Mucosa of stomach (tissue), 1 donor: ENCODE measurements around the gene NTMT2.

Source experiments
- H3K27me3 ChIP-seq: one replicate; pipeline ENCODE4 v1.7.0; 2013; ENCODE audit warnings: mild to moderate bottlenecking, low read length; ENCODE audit not compliant: control insufficient read depth, insufficient read depth
- H3K36me3 ChIP-seq: one replicate; pipeline ENCODE4 v1.7.0; 2013; ENCODE audit warnings: low read length; ENCODE audit not compliant: control insufficient read depth, insufficient read depth
- H3K4me1 ChIP-seq: one replicate; pipeline ENCODE4 v1.7.0; 2013; ENCODE audit warnings: mild to moderate bottlenecking, low read length; ENCODE audit not compliant: control insufficient read depth, insufficient read depth
- H3K4me3 ChIP-seq: one replicate; pipeline ENCODE4 v1.7.0; 2013; ENCODE audit warnings: low read length
- H3K9ac ChIP-seq: one replicate; pipeline ENCODE4 v1.7.0; 2013; ENCODE audit warnings: mild to moderate bottlenecking, low read length, moderate library complexity
- H3K9me3 ChIP-seq: one replicate; pipeline ENCODE4 v1.7.0; 2013; ENCODE audit warnings: mild to moderate bottlenecking, low read length, moderate library complexity; ENCODE audit not compliant: control insufficient read depth
- donor health status: Pancreatic carcinoma.

NTMT2 gene

DNA sequence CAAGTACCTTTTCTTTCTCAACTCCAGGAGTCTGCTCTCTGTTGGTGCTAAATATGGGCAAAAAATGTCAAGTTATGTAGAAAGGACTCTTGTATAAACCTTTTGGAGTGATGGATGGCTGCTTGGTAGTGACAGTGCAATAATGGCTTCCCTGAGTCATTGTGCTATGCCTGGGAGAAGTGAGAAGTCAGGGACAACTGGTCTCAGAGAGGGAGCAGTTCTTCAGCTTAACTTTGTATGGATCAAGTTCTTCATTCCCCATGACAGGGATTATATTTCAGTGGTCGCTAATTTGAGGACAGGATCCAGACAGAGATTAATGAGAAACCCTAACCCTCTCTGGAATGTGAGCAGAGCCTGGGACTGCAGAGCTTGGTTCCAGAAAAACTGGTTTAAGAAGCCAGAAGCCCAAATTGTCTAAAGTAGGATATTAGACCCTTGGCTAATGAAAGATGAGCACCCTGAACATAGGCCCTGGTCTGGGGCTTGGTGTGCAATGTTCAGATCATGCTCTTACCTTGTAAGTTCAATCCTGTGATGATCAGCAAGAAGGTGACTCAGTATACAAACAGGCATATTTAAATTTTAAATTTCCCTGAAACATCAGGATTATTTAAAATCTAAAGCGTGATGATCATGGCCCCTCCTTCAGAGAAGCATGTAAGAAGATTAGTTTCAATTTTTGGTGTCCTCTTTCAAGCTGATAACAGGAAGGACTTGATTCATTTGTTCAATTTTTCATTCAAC, 50.9 kb downstream of the NTMT2 start:
- H3K36me3 ChIP-seq: no peaks in the 10 kb centered on the region
- no peaks in the 10 kb centered on the region for H3K27me3 ChIP-seq
- no peaks in the 10 kb centered on the region for H3K9me3 ChIP-seq
- no peaks in the 10 kb centered on the region for H3K4me1 ChIP-seq
- H3K9ac ChIP-seq: no peak overlapping the region
- no peak overlapping the region for H3K4me3 ChIP-seq

DNA sequence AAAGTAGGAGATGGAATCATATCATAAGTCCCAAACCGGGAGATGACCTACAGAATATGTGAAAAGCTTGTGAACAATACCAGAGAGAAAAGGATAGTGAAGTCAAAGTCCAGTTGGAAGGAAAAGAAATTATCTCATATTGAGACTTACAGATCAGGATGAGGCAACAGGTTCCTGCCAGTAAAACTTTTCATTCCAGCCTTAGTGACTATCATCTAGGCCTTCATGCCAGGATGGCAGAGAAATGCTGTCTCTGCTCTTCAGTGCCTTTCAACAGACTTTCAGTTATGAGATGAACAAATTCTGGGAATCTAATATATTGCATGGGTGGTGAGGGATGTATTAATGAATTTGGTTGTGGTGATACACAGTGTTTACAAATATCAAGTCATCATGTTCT, 52.3 kb downstream of the NTMT2 start:
- Histone ChIP-seq H3K36me3 (no peaks in the 10 kb centered on the region), H3K4me1 (no peaks in the 10 kb centered on the region)

DNA sequence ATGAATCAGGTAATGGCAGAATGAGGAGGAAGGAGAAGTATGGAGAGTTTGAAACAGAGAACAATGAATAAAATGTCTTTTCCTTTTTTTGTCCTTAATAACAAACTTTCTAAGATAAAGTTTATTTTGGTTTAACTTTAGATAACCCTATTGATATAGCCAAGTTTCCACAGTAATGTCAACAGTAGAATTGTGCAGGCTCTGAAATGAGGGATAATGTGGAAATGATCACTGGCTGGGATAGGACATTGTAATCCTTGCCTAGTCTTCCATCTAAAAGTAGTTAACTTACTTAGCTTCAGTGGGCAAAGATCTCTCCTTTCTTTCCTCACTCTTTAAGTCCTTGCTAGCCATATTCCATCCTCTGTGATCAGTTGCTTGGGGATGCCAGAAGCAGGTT, 52.8 kb downstream of the NTMT2 start:
- H3K9ac ChIP-seq: no peak overlapping the region
- H3K27me3 ChIP-seq: no peaks in the 10 kb centered on the region
- H3K9me3 ChIP-seq: no peaks in the 10 kb centered on the region
- no peak overlapping the region for H3K4me3 ChIP-seq
- H3K36me3 ChIP-seq: no peaks in the 10 kb centered on the region
- H3K4me1 ChIP-seq: no peaks in the 10 kb centered on the region

More for the DNA sequence above, 52.3 kb downstream of the NTMT2 start:
- Histone ChIP-seq H3K4me3 (no peak overlapping the region), H3K9ac (no peak overlapping the region), H3K9me3 (no peaks in the 10 kb centered on the region), H3K27me3 (no peaks in the 10 kb centered on the region)

DNA sequence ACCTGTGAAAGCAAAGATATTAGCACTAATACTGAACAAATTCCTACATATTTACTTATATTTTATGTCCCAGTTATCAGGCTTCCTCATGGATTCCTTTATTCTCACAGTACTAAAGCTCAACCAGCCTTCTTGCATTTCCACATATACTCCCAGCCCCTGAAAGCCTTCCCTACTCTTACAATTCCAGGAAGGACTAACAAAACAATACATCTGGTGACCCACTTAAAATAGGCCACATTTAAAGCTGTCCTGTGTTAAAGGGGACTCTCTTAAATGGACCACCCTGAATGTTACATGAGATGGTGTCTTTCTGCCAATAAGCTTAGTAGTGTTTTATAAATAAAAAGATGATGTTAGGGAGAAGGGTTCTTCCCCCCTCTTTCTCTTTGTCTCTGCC, 54.4 kb downstream of the NTMT2 start:
- Histone ChIP-seq H3K36me3 (no peaks in the 10 kb centered on the region), H3K4me3 (no peak overlapping the region), H3K9me3 (no peaks in the 10 kb centered on the region), H3K4me1 (no peaks in the 10 kb centered on the region), H3K9ac (no peak overlapping the region), H3K27me3 (no peaks in the 10 kb centered on the region)

DNA sequence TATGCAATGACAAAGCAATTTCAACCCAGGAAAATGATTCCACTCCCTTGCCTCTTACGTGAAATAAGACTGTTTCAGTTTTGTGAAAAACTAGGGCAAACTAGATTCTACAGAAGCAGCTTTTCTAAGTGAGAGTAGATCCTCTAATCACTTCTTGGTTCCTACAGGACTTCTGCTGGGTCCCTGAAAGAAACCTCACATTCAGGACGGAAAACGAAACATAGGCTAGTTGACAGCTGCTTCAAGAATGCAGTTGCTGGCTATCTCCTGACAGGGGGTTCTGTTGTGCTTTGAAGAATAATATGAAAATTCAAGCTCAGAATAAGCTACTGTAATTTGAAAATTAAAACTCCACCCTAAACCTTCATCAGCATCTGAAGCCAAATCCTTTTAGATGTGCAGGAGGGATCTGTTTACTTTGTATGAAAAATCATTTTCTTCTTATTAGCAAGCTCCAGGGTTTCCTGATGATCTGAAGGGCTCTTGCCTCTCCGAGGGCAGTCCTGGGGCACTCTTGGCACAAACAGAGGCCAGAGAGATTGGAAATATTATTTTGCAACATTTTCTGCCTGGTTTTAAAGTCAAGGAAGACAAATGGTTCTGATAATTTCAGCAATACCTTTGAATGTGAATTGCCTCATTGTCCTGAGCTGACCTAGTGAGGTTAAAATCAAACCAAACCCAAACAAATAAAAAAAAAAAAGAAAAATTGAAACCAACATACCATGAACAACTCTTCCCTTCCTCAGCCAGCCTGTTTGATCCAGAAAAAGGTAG, 55.0 kb downstream of the NTMT2 start:
- H3K9me3 ChIP-seq: no peaks in the 10 kb centered on the region
- H3K4me1 ChIP-seq: no peaks in the 10 kb centered on the region
- no peak overlapping the region for H3K4me3 ChIP-seq
- no peaks in the 10 kb centered on the region for H3K36me3 ChIP-seq
- no peaks in the 10 kb centered on the region for H3K27me3 ChIP-seq
- H3K9ac ChIP-seq: no peak overlapping the region

DNA sequence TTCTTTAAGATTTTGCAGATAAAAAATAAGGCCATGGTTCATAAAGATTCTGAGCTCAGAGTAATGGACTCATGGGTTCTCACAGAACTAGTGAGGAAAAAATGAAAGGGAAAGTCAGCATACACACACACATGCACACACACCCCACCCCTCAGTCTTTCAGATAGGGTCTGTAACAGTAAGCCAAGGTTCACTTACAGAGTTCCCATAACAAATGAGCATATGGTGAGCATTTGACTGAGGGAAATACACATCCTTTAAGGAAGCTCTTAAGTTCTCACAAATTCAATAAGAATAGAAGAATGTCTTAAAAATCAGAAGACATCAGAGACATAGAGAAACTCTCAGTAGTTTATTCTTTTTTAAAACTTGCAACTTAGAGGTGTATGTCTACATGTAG, 57.9 kb downstream of the NTMT2 start:
- Histone ChIP-seq H3K36me3 (no peaks in the 10 kb centered on the region), H3K4me1 (no peaks in the 10 kb centered on the region), H3K9ac (no peak overlapping the region), H3K27me3 (no peaks in the 10 kb centered on the region), H3K4me3 (no peak overlapping the region), H3K9me3 (no peaks in the 10 kb centered on the region)

DNA sequence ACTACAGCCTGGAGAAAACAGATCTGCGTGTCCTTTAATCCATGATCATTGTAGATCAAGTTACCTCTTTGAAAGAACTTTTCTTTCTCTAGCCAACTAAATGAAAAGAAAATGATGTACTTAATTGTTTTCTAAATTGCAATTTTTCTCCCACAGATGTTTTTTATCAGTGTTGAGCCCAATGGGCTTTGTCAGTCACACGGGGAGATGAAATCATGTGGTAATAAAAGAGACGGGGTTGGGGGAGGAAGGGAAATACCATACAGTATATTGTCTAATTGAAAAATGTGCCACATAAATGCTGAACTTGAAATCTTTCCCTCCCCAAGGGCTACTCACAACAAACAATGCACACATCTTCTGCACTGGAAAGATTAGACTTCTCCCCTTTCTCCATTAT, 58.4 kb downstream of the NTMT2 start:
- Histone ChIP-seq H3K9me3 (no peaks in the 10 kb centered on the region), H3K4me1 (no peaks in the 10 kb centered on the region), H3K4me3 (no peak overlapping the region), H3K9ac (no peak overlapping the region), H3K27me3 (no peaks in the 10 kb centered on the region), H3K36me3 (no peaks in the 10 kb centered on the region)

DNA sequence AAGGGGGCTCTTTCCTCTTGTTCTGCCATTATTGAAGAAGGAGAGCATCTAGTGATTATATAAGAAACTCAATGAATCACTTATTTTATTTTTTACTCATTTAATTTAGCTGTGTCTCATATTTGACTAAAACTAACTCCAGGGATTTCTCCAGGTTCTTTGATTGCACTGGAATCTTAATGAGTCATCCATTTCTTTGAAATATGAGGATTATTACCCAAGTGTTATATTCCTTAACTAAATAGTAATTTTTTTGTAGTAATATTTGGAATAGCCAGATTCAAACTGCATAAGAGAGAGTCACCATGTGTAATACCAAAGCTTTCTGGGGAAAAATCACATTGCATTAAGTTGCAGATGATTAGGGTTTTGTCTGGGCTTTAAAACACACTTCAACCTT, 59.5 kb downstream of the NTMT2 start:
- H3K4me1 ChIP-seq: no peaks in the 10 kb centered on the region
- H3K9ac ChIP-seq: no peak overlapping the region
- H3K4me3 ChIP-seq: no peak overlapping the region
- no peaks in the 10 kb centered on the region for H3K36me3 ChIP-seq
- no peaks in the 10 kb centered on the region for H3K9me3 ChIP-seq
- H3K27me3 ChIP-seq: no peaks in the 10 kb centered on the region

DNA sequence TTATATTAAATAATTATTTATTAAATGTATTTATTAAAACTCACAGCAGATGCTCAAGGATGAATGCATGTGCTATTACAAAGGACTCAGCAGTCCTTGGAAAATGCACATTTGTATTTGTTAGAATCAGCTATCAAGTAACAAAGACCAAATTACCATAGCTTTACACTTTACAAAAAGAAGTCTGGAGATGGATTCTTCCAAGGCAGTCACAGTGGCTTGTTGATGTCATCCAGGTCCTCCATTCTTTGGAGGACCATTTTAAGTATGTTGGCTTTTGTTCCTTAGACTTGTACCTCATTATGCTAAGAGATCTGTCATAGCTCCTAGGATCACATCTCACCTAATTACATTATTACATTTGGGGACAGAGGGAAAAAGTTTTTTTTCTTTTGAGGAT, 63.4 kb downstream of the NTMT2 start:
- Histone ChIP-seq H3K27me3 (no peaks in the 10 kb centered on the region), H3K4me3 (no peak overlapping the region), H3K9me3 (no peaks in the 10 kb centered on the region), H3K9ac (no peak overlapping the region), H3K36me3 (no peaks in the 10 kb centered on the region), H3K4me1 (no peaks in the 10 kb centered on the region)

DNA sequence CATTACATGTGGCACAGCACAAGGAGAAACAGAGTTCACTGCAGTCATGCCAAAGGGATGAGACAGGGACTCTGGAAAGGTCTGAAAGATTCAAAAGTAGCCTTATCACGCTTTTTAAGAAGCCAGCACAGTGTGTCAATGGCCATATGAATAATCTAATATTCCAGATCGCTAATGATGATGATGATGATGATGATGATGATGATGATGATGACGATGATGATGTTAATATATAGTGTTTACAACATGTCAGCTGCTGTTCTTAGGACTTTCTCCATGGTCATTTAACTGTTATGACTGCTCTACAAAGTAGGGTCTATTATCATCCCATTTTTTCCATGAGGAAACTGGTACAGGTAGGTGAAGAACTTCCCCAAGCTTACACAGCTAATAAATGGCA, 64.4 kb downstream of the NTMT2 start:
- Histone ChIP-seq H3K27me3 (no peaks in the 10 kb centered on the region), H3K4me3 (no peak overlapping the region), H3K9ac (no peak overlapping the region), H3K9me3 (no peaks in the 10 kb centered on the region), H3K4me1 (no peaks in the 10 kb centered on the region), H3K36me3 (no peaks in the 10 kb centered on the region)

DNA sequence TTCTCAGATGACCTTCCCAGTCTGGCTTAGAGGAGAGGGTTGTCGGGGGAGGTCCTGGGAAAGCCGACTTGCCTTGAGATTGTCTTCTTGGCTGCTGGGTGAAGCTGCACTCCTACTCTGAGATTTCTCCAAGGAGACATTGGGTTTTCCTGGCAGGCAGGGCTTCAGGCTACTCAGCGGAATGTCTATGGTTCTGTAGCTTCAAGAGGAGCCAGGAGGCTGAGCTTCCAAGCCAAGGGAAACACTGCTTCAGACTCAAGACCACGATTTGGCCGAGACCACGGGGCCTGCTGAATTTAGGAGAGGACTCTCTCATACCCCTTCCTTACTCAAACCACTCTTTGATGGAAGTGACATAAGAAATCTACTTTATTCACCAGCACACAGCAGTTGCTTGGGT, 67.8 kb downstream of the NTMT2 start:
- no peaks in the 10 kb centered on the region for H3K27me3 ChIP-seq
- H3K4me3 ChIP-seq: no peak overlapping the region
- no peaks in the 10 kb centered on the region for H3K9me3 ChIP-seq
- H3K9ac ChIP-seq: no peak overlapping the region
- H3K4me1 ChIP-seq: no peaks in the 10 kb centered on the region
- H3K36me3 ChIP-seq: no peaks in the 10 kb centered on the region

DNA sequence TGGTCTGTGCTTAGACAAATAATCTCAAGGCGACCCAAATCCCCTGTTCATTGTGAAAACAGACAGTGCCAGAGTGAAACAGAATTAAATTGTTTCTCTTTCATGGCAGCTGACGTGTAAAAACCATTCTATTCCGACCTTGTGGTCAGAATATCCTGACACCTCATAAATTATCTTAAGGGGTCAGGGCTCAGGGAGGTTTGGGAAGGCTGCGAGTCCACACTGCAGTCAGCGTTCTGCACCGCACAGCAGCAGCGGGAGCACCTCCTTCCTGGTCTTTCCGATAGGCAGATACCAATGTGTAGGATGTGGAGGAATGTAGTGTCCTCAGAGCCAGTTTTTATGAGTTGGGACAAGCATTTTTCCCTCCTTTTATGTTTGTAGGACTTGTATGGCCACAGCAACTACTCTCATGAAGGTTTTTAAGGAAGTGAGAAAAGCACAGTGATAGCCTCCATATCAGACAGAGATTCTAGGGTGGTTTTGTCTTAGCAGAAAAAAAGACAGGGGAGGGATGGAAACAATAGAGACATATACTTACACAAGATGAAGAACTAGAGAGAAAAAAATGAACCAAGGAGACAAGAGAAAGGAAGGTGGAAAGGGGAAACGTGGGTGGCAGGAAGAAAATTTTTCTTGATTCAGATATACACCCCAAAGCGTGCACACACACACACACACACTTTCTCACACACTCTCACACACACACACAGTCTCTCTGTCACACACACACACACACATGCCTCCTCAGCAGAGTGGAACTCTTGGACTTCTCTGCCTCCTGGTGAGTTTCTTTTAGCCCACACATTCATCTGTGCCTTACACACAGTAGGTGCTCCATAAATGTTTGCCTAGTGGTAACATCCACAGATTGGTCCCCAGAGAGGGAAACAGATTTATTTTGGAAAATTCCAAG, 68.6 kb downstream of the NTMT2 start:
- no peaks in the 10 kb centered on the region for H3K9me3 ChIP-seq
- H3K4me1 ChIP-seq: no peaks in the 10 kb centered on the region
- no peaks in the 10 kb centered on the region for H3K27me3 ChIP-seq
- H3K36me3 ChIP-seq: no peaks in the 10 kb centered on the region
- H3K4me3 ChIP-seq: no peak overlapping the region
- no peak overlapping the region for H3K9ac ChIP-seq
